ENCODE results near the gene CREBBP.

Gene CREBBP

DNA sequence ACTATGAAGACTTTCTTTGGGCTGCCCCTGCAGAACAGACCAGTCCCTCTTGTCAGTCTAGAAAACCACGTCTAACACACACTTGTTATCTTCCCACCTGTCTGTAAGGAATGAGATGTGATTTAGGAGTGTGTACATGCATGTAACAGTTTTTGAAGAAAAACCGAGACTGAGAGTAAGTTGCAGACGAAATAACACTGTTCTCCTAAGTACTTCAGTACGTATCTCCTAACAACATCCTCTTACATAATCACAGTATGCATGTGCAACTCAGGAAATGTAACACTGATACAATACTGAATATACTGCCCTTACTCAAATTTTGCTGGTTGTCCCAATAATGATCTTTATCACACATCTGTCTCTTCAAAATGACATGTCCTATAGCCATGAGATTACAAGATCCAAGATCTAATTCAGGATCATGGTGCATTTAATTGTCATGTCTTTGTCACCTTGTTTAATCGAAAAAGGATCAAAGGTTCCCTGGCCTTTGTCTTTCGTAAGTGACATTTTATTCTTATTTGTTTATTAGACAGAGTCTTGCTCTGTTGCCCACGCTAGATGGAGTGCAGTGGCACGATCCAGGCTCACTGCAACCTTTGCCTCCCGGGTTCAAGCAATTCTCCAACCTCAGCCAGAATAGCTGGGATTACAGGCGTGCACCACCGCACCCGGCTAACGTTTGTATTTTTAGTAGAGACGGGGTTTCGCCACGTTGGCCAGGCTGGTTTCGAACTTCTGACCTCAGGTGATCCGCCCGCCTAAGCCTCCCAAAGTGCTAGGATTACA lies 25.6 kb downstream of the CREBBP start:
- DNase-seq: no peak

DNA sequence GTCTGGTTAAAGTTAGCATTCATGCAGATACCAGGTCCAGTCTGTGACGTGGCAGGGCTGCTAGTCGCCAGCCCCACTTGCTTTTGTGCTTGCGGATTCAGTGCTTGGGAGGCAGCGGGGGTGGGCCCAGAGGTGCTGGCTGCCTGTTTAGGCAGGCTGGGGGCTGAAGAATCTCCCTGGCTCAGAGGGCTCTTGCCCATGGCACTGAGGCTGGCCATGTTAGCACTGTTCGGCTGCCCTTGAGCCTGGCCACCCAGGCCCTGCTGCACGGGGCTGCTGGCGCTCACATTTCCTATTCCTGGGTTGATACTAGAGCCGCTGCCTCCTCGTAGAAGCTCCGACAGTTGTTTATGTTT lies 30.0 kb downstream of the CREBBP start:
- no peak for DNase-seq

DNA sequence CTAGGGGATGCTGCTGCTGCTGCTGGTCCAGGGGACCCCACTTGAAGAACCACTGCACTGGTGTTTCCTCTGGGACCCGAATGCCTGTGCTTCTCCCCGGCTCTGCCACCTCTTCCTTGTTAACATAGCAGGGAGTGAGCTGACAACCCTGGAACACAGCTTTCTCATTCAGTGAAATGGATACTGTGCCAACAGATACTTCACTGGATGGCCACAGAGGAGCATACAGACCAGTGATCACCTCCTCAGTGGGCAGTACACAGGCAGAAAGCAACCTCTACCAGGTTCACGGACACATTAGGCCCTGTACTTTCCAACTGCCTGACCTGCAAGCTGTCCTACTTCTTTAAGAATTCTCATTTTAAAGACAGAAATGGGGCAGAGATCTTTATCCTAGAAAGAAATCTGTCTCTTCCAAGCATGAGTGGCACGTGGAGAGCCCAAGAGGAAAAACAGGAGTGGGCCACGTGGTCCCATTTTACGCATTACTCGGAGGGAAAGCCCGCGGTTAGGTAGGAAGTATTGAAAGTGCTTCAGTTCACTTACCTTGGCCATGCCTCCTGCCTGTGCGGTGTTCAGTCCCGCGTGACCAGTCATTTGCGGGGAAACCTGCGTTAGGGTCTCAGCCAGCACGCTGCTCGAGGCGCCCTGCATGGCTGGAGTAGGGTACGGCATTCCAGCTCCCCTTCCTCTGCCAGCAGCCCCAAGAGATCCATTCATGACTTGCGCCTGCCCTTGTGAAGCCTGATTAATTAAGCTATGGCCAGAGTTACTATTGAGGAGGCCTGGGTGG lies 30.6 kb downstream of the CREBBP start:
- DNase-seq: no peak

DNA sequence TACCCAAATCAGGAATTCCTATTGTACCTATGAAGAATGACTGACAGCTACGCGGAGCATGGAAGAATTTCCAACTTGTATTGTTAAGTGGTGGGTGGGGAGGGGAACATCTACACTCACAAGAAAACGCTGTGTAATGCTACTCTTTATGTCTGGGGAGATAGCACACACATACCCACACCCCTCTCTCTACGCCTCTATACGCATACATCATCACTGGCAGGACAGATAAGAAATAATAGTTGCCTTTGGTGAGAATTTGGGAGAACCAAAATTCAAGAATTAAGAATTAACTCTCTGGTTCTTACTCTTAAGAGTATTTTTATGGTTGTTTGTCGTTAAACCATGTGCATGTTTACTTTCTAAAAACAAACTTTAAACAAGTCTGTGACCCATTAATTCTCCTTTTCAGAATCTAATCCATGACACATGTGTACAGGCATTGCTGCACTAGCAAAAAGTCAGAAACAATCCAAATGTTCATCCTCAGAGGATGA lies 33.9 kb downstream of the CREBBP start:
- no peak for DNase-seq

DNA sequence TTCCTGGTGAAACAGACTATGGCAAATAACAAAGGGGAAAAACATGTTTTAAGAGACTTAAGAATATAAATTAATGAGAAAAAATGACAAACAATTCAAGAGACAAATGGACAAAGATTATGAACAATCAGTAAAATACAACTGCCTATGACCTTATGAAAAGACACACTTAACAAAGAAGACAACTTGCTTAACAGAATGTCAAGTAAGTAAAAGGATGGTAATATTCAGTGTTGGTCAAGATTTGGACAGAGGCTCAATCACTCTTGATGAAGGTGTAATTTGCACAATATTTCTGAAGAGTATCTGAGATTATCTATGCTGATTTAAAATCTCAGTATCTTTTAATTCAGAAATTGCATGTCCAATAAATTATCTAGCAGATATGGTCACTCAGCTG lies 34.4 kb downstream of the CREBBP start:
- DNase-seq: no peak

DNA sequence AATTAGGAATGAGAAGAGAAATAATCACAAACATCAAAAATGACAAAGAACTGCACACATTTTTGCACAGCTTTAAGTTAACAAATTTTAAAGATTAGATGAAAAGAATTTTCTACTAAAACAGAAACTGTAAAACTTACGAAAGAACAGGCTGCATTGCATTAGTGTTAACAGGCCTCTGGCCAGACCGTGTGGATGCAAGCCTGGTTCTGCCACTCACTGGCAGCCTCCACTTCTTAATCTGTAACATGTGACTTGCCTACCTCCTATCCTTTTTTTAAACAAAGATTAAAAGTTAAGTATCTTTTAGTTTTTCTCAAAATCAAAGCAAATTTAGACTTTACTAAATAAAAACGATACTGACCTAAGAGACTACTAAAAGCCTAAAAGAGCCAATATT lies 37.5 kb downstream of the CREBBP start:
- DNase-seq: no peak

DNA sequence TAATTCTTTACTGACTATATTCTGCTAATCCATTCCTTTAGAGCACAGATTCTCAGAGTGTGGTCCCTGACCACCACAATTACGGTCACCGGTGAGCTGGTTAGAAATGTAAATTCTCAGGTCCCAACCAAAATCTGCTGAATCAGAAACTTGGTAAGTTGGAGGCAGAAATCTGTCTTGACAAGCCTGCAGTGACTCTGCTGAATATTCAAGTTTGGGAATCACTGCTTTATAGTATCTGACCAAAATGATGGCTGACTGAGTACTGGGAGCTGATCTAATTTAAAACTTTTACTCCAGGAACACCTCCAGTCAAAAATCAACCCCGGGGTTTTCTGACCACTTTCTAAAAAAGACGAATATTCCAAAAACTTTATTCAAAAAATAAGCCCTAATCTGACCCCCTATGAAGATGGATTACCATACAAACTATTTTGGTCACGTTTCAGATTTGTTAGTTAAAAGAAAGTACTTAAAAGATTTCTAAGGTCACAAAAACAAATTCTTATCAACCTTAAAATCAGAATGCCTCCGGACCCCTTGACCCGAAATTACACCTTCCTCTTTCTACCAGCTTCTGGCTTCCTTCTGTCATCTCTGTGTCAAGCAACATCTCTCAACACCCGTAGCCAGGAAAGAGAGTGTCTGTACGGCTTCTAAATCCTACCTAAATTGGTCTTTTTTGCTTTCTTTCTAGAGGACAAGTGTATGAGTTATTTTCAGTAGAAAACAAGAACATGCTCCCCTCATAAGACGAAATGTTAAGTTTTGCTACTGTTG lies 38.6 kb downstream of the CREBBP start:
- no peak for DNase-seq

DNA sequence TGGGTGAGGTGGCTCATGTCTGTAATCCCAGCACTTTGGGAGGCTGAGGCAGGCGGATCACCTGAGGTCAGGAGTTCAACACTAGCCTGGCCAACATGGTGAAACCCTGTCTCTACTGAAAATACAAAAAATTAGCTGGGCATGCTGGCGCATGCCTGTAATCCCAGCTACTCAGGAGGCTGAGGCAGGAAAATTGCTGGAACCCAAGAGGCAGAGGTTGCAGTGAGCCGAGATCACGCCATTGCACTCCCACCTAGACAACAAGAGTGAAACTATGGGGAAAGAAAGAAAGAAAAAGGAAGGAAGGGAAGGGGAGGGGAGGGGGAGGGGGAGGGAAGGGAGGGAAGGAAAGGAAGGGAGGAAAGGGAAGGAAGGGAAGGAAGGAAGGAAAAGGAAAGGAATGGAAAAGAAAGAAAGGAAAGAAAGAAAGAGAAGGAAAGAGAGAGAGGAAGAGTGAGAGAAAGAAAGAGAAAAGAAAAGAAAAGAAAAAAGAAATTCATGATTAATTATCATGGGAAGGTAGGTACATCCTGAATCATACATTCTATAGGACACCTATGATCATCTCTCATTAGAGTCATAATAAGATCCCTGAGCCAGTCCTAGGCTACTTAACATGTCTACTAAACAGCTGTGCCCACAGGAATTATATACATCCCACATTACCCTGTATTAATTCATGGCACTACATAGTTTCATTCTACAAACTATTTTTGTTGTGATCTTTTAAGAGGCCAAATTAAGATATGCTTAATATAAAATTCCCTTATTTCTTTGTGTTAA lies 40.9 kb downstream of the CREBBP start:
- DNase-seq: no peak

DNA sequence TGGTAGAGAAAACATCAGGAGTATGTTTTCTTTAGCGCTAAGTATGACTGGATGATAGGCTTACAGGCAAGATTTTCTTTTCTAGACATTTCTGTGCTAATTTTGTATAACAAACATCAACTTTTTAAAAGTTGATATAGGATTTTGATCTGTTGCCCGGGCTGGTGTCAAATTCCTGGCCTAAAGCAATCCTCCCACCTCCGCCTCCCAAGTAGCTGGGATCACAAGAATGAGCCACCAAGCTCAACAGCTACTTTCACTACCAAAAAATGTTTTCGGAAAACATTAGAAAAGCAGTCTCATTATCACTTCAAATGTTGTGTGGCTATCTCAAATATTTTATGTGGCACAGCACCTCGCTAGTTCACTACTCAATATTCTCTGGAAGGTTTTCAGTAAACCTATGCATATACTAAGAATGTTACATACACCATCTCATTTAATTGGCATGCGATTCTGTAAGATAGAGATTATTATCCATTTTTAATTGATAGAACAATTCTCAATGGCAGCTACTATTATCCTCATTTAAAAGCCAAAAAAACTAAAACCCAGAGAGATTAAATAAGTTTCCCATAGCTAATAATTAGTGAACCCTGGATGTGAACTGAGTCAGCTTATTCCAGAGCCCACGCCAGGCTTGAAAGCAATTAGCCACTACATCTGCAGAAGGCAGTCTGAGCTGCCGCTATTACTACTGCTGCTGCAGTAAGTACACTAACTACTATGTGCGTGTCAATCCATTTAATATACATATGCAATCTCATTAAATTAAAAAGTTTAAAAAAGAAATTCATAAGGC lies 41.7 kb downstream of the CREBBP start:
- DNase-seq: no peak

DNA sequence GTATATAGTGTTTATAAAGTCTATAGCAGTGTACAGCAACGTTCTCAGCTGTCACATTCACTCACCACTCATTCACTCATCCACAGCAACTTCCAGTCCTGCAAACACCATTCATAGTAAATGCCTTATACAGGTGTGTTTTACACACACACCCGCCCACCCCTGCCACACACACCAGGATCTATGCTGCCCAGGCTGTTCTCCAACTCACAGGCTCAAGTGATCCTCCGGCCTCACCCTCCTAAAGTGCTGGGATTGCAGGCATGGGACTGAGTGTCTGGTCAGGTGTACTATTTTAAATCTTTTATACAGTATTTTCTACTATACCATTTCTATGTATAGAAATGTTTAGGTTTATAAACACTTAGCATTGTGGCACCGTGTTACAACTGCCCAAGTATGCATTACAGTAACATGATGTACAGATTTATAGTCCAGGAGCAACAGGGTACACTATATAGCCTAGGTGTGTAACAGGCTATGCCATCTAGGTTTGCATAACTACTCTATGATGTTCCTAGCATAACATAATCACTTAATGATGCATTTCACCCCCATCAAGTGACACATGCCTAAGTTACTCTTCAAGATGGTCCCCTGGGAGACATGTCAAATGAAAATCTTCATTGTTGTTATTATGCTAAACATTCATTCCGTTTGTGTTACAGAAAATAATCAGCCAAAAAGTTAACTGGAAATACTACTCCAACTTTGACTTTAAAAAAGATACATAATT lies 42.5 kb downstream of the CREBBP start:
- no peak for DNase-seq

DNA sequence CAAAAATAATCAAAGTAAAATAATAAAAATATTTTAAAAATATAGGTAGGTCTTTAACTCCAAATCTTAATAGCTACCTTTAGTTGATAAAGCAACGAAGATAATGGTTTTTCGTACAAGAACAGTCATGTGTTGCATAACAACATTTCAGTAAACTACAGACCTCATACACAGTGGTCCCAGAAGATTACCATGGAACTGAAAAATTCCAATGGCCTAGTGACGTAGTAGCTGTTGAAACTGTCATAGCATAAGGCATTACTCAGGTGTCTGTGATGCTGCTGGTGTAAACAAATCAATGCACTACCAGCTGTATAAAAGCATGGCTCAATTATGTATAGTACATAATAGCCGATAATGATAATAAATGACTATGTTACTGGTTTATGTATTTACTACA lies 43.9 kb downstream of the CREBBP start:
- no peak for DNase-seq

DNA sequence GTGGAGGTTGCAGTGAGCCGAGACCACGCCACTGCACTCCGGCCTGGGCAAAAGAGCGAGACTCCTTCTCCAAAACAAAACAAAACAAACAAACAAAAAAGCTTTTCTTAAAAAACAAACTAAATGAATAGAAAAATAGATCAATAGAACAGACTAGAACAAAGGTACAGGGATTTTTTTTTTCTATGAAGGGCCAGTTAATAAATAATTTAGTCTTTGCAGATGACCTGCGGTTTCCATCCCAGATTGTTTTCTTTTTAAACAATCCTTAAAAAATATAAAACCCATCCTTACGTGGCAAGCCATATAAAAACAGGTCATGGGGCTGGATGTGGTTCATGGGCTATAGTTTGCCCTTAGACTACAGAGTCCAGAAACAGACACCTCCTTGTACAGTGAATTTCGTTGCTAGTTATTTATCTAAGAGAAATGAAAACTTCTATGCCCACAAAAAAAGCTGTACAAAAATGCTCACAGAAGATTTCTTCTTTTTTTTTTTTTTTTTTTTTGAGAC lies 45.4 kb downstream of the CREBBP start:
- DNase-seq: no peak

DNA sequence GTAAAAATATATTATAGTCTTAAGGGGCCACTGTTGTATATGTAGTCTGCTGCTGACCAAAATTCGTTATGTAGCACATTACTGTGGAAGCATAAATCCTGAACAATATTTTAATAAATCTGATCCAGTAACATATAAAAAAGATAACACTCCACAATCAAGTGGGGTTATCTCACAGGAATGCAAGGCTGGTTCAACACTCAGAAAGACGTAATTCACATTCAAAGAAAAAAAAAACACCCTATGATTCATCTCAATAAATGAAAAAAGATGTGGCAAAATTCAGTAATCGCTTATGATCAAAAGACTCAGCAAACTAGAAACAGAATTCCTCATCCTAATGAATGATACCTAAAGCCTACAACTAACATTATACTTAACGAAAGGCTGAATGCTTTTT lies 47.8 kb downstream of the CREBBP start:
- DNase-seq: no peak

DNA sequence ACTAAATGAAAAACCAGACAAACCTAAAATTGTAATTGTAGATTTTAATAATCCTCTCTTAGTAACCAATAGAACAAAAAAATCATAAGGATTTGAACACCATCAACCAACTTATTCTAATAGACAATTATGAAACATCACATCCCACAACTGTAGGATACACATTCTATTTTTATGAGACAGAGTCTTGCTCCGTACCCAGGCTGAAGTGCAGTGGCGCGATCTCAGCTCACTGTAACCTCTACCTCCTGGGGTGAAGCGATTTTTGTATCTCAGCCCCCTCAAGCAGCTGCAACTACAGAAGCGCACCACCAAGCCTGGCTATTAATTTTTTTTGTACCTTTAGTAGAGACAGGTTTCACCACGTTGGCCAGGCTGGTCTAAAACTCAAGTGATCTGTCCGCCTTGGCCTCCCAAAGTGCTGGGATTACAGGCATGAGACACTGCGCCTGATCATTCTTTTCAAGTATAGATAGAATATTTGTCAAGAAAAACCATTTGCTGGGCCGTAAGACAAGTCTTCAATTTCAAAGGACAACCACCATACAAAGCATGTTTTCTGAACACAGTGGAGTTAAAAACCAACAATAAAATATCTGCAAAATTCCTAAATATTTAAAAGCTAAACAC lies 49.8 kb downstream of the CREBBP start:
- DNase-seq: no peak

DNA sequence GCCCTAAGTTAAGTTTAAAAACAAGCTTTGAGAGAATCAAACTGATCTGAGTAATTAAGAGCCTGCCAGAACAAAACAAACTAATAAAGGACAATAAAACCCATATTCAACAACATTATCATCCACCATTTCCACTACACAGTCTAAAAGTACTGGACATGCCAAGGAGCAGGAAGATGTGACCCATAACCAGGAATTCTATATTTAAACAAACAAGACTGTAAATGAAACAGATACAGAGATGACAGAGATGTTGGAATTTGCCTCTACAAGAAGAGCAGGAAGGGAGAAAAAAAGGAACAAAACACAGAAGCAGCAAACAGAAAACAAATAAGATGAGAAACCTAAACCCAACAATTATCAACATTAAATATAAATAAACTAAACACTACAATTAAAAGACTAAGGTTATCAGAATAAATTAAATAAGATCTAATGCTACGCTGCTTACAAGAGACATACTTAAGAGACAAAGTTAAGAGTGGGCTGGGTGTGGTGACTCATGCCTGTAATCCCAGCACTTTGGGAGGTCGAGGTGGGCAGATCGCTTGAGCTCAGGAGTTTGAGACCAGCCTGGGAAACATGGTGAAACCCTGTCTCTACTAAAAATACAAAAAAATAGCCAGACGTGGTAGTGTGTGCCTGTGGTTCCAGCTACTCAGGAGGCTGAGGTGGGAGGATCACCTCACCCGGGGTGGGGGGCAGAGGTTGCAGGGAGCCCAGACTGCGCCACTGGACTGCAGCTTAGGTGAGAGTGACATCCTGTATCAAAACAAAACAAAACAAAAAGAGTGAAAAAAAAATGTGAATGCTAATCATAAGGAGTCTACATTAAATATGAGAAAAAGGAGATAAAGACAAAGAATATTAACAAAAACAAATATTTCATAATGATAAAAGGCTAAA lies 50.6 kb downstream of the CREBBP start:
- no peak for DNase-seq

DNA sequence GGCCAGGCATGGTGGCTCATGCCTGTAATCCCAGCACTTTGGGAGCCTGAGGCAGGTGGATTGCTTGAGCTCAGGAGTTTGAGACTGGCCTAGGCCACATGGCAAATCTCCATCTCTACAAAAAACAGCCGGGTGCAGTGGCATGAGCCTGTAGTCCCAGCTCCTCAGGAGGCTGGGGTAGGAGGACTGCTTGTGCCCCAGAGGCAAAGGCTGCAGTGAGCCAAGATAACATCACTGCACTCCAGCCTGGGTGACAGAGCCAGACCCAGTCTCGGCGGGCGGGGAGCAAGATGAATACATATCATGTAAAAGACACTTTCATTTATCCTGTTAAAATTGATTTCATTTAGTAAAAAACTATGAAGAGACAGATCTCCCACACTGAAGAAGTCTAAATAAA lies 54.6 kb downstream of the CREBBP start:
- no peak for DNase-seq

DNA sequence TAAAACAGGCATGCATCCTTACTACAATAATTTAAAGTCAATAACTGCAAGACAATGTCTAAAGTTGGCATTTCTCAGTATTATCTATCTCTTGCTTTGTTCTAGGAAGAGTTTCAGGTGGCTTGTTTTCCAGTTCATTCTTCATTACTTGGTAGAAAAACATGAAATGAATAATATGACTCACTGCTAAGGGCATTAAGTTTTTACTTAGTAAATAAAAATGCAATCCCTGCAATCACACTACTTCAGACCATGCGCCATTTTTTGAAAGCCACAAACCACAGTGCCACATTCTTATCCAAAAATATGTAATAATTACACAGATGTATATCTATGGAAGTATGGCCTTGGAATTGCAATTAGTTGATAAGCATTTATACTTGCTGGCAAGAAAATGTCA lies 55.4 kb downstream of the CREBBP start:
- DNase-seq: no peak

DNA sequence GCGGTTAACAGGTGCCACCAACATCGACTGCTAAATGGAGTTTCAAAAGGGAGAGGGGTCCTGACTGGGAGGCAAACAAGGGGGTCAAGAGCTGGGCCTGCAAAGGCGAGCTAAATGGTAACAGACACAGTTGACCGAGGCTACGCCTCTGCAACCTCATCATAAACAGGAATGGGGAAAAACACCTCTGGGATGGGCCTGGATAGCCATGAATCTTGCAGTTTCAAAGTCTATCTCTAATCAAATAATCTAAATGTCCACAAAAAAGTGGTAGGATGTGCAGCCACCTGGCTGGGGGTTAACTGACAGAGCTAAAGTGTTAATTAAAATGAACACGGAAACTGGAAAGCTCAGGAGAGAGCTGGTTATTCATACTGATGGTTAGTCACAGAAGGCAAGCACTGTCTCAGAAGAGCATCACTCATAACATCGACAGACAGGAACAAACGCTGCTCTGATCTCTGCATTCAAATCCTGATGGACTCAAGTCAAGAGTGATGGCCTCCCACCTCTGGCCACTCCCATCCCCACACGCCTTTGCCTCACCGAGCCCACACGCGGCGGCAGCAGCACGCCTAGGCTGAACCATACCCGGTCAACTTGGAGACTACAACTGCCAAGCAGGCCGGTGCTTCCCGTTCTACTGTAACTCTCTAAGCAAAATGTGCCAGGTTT lies 56.3 kb downstream of the CREBBP start:
- no peak for DNase-seq

DNA sequence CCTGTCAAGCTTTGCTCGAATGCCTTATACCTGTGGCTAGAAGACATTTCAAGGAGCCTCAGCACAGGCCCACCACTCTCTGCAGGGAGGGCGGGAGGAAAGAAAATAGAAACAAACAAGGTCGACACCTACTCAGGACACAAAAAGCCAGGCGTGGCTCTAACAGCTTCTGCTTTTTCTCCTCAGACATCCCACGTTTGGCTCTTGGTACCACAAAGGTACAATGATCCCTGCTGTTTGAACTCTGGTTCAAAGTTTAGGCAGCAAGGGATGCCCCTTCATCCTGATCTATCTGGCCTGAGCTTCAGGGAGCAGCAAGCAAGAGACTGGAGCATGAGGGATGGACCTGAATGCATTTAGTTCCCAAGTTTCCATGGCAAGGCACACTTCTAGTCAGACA lies 57.1 kb downstream of the CREBBP start:
- DNase-seq: no peak

Measured in activated effector memory CD4-positive, alpha-beta T cell treated with anti-CD3 and anti-CD28 coated beads, Interleukin-2, amount 50 U/mL, for 16 hours (primary cell).